HepG2 (cell line): ENCODE measurements around the gene DAZAP1. TPM values are rescaled to one million over a fixed set of nuclear protein-coding genes. Genes with fewer than 3 reads are reported as not detected.

ENCODE experiments used
- IRF2 ChIP-seq: IDR thresholded peaks from 2 replicates; pipeline ENCODE4 v1.6.1; 2018; ENCODE audit warnings: missing genetic modification reagents, missing compliant biosample characterization
- MXD4 ChIP-seq: IDR thresholded peaks from 2 replicates; pipeline ENCODE4 v1.6.1; 2016; ENCODE audit warnings: mild to moderate bottlenecking, missing biosample characterization, missing genetic modification reagents
- NFKBIZ ChIP-seq: IDR thresholded peaks from 2 replicates; pipeline ENCODE4 v1.6.1; 2018; ENCODE audit warnings: missing genetic modification reagents, missing compliant biosample characterization
- NFYB ChIP-seq: sonication (generic); formaldehyde crosslinking; IDR thresholded peaks from 2 replicates; pipeline ENCODE4 v1.4.0; 2020; ENCODE audit warnings: missing genetic modification reagents
- NR2F1 ChIP-seq, 2 experiments: fragments of 450-650 bp in 1 of 2; formaldehyde crosslinking in 1 of 2; IDR thresholded peaks; 2 replicates each; pipeline versions ENCODE4 v1.5.0 to v1.6.1; 2016 to 2020; ENCODE audit warnings: mild to moderate bottlenecking in 1 of 2, missing compliant biosample characterization in 1 of 2, missing genetic modification reagents in 1 of 2, moderate library complexity in 1 of 2
- SNRNP70 ChIP-seq: fragments of 200-400 bp; formaldehyde crosslinking; IDR thresholded peaks from 2 replicates; pipeline ENCODE4 v1.6.1; 2017; ENCODE audit warnings: mild to moderate bottlenecking, low read depth, low read length, moderate library complexity
- TEAD2 ChIP-seq: sonication (generic); formaldehyde crosslinking; IDR thresholded peaks from 2 replicates; pipeline ENCODE4 v1.9.0; 2021; ENCODE audit warnings: missing genetic modification reagents
- THAP11 ChIP-seq: IDR thresholded peaks from 2 replicates; pipeline ENCODE4 v1.6.1; 2016; ENCODE audit warnings: missing biosample characterization, missing genetic modification reagents
- TRIM24 ChIP-seq: sonication (generic); formaldehyde crosslinking; IDR thresholded peaks from 2 replicates; pipeline ENCODE4 v1.8.0; 2022; ENCODE audit warnings: mild to moderate bottlenecking, missing genetic modification reagents
- ZFX ChIP-seq: sonication (generic); formaldehyde crosslinking; IDR thresholded peaks from 2 replicates; pipeline ENCODE4 v1.4.0; 2020; ENCODE audit warnings: mild to moderate bottlenecking, low read depth, missing genetic modification reagents, moderate library complexity
- ZKSCAN8 ChIP-seq: IDR thresholded peaks from 2 replicates; pipeline ENCODE4 v1.6.1; 2016; ENCODE audit warnings: borderline replicate concordance, missing genetic modification reagents, missing compliant biosample characterization
- ZNF160 ChIP-seq: sonication (generic); formaldehyde crosslinking; IDR thresholded peaks from 2 replicates; pipeline ENCODE4 v1.8.0; 2022; ENCODE audit warnings: mild to moderate bottlenecking, inconsistent platforms, missing genetic modification reagents
- ZNF367 ChIP-seq: sonication (generic); formaldehyde crosslinking; IDR thresholded peaks from 2 replicates; pipeline ENCODE4 v1.4.0; 2020; ENCODE audit warnings: missing genetic modification reagents, borderline replicate concordance
- ZNF562 ChIP-seq: sonication (generic); formaldehyde crosslinking; IDR thresholded peaks from 2 replicates; pipeline ENCODE4 v1.8.0; 2022; ENCODE audit warnings: missing genetic modification reagents, borderline replicate concordance
- ZNF674 ChIP-seq: sonication (generic); formaldehyde crosslinking; IDR thresholded peaks from 2 replicates; pipeline ENCODE4 v1.5.0; 2020; ENCODE audit warnings: low read depth, mild to moderate bottlenecking, missing genetic modification reagents
- polyA plus RNA-seq, 8 experiments: library from polyadenylated mRNA; depleted of rRNA in 3 of 8; stranded (reverse) in 7 of 8; unstranded in 1 of 8; fragments of >200 nt; fragmentation: Illumina TruSeq in 4 of 8; extraction: Trizol in 4 of 8; gene quantifications; 2 replicates each; pipeline versions ENCODE4 v1.2.1 to v1.2.3, GENCODE V29; 2011 to 2016; ENCODE audit warnings: low read depth in 4 of 8, missing spikeins in 1 of 8, mixed read lengths in 1 of 8; ENCODE audit not compliant: insufficient read depth in 1 of 8
- total RNA-seq, 5 experiments: library from RNA; depleted of rRNA; stranded (reverse); fragments of >200 nt; fragmentation: Illumina TruSeq; extraction: Trizol; gene quantifications; 2 replicates each; pipeline ENCODE4 v1.2.3, GENCODE V29; 2016; ENCODE audit warnings: low read depth in 1 of 5
- TF ChIP-seq, protein P1 (sequence below): sonication (generic); formaldehyde crosslinking; IDR thresholded peaks from 2 replicates; pipeline ENCODE4 v1.8.1; 2023; ENCODE audit warnings: mild to moderate bottlenecking, inconsistent platforms, moderate library complexity, missing genetic modification reagents, borderline replicate concordance
- TF ChIP-seq, protein P2 (sequence below): sonication (generic); formaldehyde crosslinking; IDR thresholded peaks from 2 replicates; pipeline ENCODE4 v1.5.0; 2020; ENCODE audit warnings: missing genetic modification reagents, mild to moderate bottlenecking, borderline replicate concordance
- TF ChIP-seq, protein P3 (sequence below): sonication (generic); formaldehyde crosslinking; IDR thresholded peaks from 2 replicates; pipeline ENCODE4 v1.4.0; 2020; ENCODE audit warnings: mild to moderate bottlenecking, missing genetic modification reagents, borderline replicate concordance
- TF ChIP-seq, protein P4 (sequence below): sonication (generic); formaldehyde crosslinking; IDR thresholded peaks from 2 replicates; pipeline ENCODE4 v1.4.0; 2020; ENCODE audit warnings: mild to moderate bottlenecking, missing genetic modification reagents
- TF ChIP-seq, protein P5 (sequence below): sonication (generic); formaldehyde crosslinking; IDR thresholded peaks from 2 replicates; pipeline ENCODE4 v1.4.0; 2020; ENCODE audit warnings: missing genetic modification reagents

The DAZAP1 gene
- total and polyA plus RNA-seq, 2 of the 13 experiments (the other 11 are each of a cell fraction or from before 2014, with no cell fraction given) = 63.3 to 79.2 TPM

DNA sequence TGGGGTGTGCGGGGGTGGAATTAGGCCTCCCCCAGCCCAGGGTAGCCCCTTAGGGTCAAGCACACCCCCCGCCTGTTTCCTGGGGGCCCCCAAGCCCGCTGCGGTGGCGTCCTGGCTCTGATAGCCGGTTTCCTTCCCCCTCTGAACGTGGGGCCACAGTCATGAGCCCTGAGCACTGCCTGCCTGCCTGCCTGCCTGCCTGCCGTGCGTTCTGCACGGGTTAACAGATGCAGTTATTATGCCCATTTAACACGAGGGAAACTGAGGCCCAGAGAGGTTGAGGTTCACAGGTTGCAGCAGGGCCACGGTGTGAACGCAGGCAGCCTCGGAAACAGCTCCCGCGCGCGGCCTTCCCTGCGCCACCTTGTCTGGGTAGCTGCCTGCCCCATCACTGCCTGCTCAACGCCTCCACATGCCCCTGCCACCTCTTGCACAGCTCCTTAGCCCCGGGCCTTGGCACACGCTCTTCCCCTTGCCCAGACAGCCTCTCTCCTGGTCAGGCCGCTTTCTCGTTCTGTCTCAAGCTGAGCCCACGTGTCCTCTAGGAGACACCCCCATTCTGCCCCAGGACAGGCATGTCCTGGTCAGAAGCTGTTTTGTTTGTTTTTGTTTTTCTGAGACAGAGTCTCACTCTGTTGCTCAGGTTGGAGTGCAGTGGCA is 4.8 kb upstream of the DAZAP1 start (continued):
- TF ChIP-seq NFKBIZ (CRISPR knock-in tag) = no peak
- TF ChIP-seq THAP11 (CRISPR knock-in tag) = no peak
- no peak for TF ChIP-seq NFYB (CRISPR knock-in tag)
- TF ChIP-seq, protein P1, sequence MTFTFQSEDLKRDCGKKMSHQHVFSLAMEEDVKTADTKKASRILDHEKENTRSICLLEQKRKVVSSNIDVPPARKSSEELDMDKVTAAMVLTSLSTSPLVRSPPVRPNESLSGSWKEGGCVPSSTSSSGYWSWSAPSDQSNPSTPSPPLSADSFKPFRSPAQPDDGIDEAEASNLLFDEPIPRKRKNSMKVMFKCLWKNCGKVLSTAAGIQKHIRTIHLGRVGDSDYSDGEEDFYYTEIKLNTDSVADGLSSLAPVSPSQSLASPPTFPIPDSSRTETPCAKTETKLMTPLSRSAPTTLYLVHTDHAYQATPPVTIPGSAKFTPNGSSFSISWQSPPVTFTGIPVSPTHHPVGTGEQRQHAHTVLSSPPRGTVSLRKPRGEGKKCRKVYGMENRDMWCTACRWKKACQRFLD (CRISPR knock-in tag) = no peak
- no peak for TF ChIP-seq ZNF160
- TF ChIP-seq, protein P2, sequence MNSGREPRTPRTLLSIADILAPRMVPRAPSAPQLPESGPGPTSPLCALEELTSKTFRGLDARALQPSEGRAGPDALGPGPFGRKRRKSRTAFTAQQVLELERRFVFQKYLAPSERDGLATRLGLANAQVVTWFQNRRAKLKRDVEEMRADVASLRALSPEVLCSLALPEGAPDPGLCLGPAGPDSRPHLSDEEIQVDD (CRISPR knock-in tag) = no peak
- no peak for TF ChIP-seq ZNF674 (CRISPR knock-in tag)
- TF ChIP-seq ZNF562 = no peak
- no peak for TF ChIP-seq SNRNP70
- peak; percentile 40; the same call in 1 of the 2 replicates for TF ChIP-seq ZFX (CRISPR knock-in tag)
- TF ChIP-seq ZNF367 (CRISPR knock-in tag) = no peak
- TF ChIP-seq, protein P3, sequence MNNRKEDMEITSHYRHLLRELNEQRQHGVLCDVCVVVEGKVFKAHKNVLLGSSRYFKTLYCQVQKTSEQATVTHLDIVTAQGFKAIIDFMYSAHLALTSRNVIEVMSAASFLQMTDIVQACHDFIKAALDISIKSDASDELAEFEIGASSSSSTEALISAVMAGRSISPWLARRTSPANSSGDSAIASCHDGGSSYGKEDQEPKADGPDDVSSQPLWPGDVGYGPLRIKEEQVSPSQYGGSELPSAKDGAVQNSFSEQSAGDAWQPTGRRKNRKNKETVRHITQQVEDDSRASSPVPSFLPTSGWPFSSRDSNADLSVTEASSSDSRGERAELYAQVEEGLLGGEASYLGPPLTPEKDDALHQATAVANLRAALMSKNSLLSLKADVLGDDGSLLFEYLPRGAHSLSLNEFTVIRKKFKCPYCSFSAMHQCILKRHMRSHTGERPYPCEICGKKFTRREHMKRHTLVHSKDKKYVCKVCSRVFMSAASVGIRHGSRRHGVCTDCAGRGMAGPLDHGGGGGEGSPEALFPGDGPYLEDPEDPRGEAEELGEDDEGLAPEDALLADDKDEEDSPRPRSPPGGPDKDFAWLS (CRISPR knock-in tag) = no peak
- TF ChIP-seq MXD4 = no peak
- TF ChIP-seq ZKSCAN8 = no peak
- TF ChIP-seq, protein P4, sequence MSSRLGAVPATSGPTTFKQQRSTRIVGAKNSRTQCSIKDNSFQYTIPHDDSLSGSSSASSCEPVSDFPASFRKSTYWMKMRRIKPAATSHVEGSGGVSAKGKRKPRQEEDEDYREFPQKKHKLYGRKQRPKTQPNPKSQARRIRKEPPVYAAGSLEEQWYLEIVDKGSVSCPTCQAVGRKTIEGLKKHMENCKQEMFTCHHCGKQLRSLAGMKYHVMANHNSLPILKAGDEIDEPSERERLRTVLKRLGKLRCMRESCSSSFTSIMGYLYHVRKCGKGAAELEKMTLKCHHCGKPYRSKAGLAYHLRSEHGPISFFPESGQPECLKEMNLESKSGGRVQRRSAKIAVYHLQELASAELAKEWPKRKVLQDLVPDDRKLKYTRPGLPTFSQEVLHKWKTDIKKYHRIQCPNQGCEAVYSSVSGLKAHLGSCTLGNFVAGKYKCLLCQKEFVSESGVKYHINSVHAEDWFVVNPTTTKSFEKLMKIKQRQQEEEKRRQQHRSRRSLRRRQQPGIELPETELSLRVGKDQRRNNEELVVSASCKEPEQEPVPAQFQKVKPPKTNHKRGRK (CRISPR knock-in tag) = no peak
- TF ChIP-seq NR2F1 (CRISPR knock-in tag; IDR thresholded peaks at IDR 0.05) = no peak
- no peak for TF ChIP-seq IRF2 (CRISPR knock-in tag)
- no peak for TF ChIP-seq TEAD2 (CRISPR knock-in tag)
- TF ChIP-seq, protein P5, sequence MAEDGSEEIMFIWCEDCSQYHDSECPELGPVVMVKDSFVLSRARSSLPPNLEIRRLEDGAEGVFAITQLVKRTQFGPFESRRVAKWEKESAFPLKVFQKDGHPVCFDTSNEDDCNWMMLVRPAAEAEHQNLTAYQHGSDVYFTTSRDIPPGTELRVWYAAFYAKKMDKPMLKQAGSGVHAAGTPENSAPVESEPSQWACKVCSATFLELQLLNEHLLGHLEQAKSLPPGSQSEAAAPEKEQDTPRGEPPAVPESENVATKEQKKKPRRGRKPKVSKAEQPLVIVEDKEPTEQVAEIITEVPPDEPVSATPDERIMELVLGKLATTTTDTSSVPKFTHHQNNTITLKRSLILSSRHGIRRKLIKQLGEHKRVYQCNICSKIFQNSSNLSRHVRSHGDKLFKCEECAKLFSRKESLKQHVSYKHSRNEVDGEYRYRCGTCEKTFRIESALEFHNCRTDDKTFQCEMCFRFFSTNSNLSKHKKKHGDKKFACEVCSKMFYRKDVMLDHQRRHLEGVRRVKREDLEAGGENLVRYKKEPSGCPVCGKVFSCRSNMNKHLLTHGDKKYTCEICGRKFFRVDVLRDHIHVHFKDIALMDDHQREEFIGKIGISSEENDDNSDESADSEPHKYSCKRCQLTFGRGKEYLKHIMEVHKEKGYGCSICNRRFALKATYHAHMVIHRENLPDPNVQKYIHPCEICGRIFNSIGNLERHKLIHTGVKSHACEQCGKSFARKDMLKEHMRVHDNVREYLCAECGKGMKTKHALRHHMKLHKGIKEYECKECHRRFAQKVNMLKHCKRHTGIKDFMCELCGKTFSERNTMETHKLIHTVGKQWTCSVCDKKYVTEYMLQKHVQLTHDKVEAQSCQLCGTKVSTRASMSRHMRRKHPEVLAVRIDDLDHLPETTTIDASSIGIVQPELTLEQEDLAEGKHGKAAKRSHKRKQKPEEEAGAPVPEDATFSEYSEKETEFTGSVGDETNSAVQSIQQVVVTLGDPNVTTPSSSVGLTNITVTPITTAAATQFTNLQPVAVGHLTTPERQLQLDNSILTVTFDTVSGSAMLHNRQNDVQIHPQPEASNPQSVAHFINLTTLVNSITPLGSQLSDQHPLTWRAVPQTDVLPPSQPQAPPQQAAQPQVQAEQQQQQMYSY (CRISPR knock-in tag) = no peak
- TF ChIP-seq TRIM24 (CRISPR knock-in tag) = no peak
